Mesendoderm (in vitro differentiated cells): ENCODE data around the gene DIP2A.
A peak's percentile ranks its signal among the peaks of the same experiment; 100 is the strongest.
"Not testable (repeated sequence)": the region's sequence is repeated elsewhere in the genome, so short reads cannot be mapped to it uniquely, and the experiment has no call there.

Experiments
- DNase-seq: peaks from one replicate; pipeline ENCODE4 v3.0.0; 2013
- H2AK5ac ChIP-seq: 2 replicates; pipeline ENCODE4 v1.6.1; 2013; ENCODE audit warnings: low read length, inconsistent platforms
- H2BK120ac ChIP-seq: 2 replicates; pipeline ENCODE4 v1.6.1; 2013; ENCODE audit warnings: low read depth, mild to moderate bottlenecking, low read length, moderate library complexity, mixed read lengths
- H2BK15ac ChIP-seq: replicated peaks from 2 replicates; pipeline ENCODE4 v1.6.1; 2013; ENCODE audit warnings: low read depth, mild to moderate bottlenecking, moderate library complexity
- H2BK5ac ChIP-seq: 2 replicates; pipeline ENCODE4 v1.6.1; 2013; ENCODE audit warnings: low read length, inconsistent platforms
- H3K18ac ChIP-seq: 2 replicates; pipeline ENCODE4 v1.6.1; 2013; ENCODE audit warnings: mild to moderate bottlenecking, low read length, mixed read lengths
- H3K23ac ChIP-seq: one replicate; pipeline ENCODE4 v1.6.1; 2013; ENCODE audit warnings: low read length
- H3K27ac ChIP-seq: 2 replicates; pipeline ENCODE4 v1.5.1; 2013; ENCODE audit warnings: low read depth, mild to moderate bottlenecking, inconsistent platforms, low read length, moderate library complexity
- H3K27me3 ChIP-seq: 2 replicates; pipeline ENCODE4 v1.6.1; 2013; ENCODE audit warnings: low read length, control low read depth, mild to moderate bottlenecking, inconsistent platforms; ENCODE audit not compliant: insufficient read depth, poor library complexity
- H3K36me3 ChIP-seq: 2 replicates; pipeline ENCODE4 v1.6.1; 2013; ENCODE audit warnings: low read length, inconsistent platforms; ENCODE audit not compliant: control insufficient read depth, insufficient read depth
- H3K4ac ChIP-seq: one replicate; pipeline ENCODE4 v1.6.1; 2013; ENCODE audit warnings: low read depth, mild to moderate bottlenecking, low read length, moderate library complexity
- H3K4me1 ChIP-seq: 2 replicates; pipeline ENCODE4 v1.6.1; 2013; ENCODE audit warnings: low read depth, low read length, inconsistent platforms; ENCODE audit not compliant: control insufficient read depth
- H3K4me2 ChIP-seq: 2 replicates; pipeline ENCODE4 v1.6.1; 2013; ENCODE audit warnings: low read length
- H3K4me3 ChIP-seq: 2 replicates; pipeline ENCODE4 v1.5.1; 2013; ENCODE audit warnings: mild to moderate bottlenecking, low read length
- H3K56ac ChIP-seq: one replicate; pipeline ENCODE4 v1.6.1; 2013; ENCODE audit warnings: low read length
- H3K79me1 ChIP-seq: 2 replicates; pipeline ENCODE4 v1.6.1; 2013; ENCODE audit warnings: low read length, inconsistent platforms
- H3K79me2 ChIP-seq: 2 replicates; pipeline ENCODE4 v1.6.1; 2013; ENCODE audit warnings: mild to moderate bottlenecking, low read length; ENCODE audit not compliant: control insufficient read depth, insufficient read depth
- H3K9ac ChIP-seq: 2 replicates; pipeline ENCODE4 v1.6.1; 2013; ENCODE audit warnings: low read length, inconsistent platforms
- H4K5ac ChIP-seq: one replicate; pipeline ENCODE4 v1.6.1; 2013; ENCODE audit warnings: low read length
- H4K8ac ChIP-seq: one replicate; pipeline ENCODE4 v1.6.1; 2013; ENCODE audit warnings: low read depth, mild to moderate bottlenecking, control low read depth, low read length, moderate library complexity
- WGBS: extraction: QIAGEN DNeasy Blood & Tissue Kit; methylation state at CpG from one replicate; pipeline ENCODE4 v1.1.7; 2013; ENCODE audit warnings: low lambda C conversion rate, missing lambda C conversion rate; ENCODE audit not compliant: insufficient coverage; ENCODE audit errors: extremely low coverage; 5-methylcytosine and 5-hydroxymethylcytosine counted together

DIP2A gene

DNA sequence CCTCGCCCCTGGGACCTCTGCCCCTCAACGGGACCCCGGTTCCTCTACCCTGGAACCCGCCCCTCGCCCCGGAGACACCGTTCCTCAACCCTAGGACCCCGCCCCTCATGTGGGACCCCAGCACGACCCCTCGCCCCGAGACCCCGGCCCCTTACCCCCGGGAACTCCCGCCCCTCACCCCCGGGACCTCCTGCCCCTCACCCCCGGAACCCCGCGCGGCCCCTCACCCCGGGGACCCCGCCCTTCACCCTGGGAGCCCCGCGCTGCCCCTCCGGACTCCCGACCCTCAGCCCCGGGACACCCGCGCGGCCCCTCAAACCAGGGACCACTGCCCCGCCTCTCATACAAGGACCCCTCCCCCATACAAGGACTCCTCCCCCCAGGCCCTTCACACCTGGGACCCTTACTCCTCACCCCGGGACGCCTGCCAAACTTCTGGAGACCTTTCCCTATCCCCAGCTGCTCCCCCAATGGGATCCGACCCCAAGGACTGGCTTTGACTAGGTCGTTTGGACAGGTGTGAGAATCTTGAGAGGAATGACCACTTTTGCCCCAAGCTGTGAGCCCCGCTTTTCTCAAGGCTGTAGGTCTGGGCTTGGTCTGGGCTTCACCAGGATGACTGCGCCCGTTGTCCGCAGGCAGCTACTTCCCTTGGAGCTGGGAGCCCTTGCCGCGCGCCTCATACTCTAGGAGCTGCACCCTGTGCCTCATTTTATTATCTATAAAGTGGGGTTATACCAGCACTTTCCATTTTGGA, 843 bp downstream of the DIP2A start:
- no peak overlapping the region for H2AK5ac ChIP-seq
- peaks cover 14% of the 10 kb centered on the region for H3K79me1 ChIP-seq
- no peaks in the 10 kb centered on the region for H3K27me3 ChIP-seq
- no peak overlapping the region for H4K5ac ChIP-seq
- H3K9ac ChIP-seq: peak overlapping the region; percentile 94
- peak overlapping the region; percentile 76 for H3K4ac ChIP-seq
- H3K79me2 ChIP-seq: peaks cover 8% of the 10 kb centered on the region
- WGBS: no CpG with 5 or more reads among the region's 41 CpGs
- peak overlapping the region; percentile 8 for H3K4me2 ChIP-seq
- H3K36me3 ChIP-seq: no peaks in the 10 kb centered on the region
- DNase-seq: peak; percentile 50
- peak overlapping the region; percentile 15 for H3K18ac ChIP-seq
- H3K56ac ChIP-seq: peak overlapping the region; percentile 99
- no peak overlapping the region for H4K8ac ChIP-seq
- no peak overlapping the region for H2BK15ac ChIP-seq
- no peak overlapping the region for H3K23ac ChIP-seq
- peak overlapping the region; percentile 30 for H2BK120ac ChIP-seq
- H2BK5ac ChIP-seq: no peak overlapping the region
- peak overlapping the region; percentile 94 for H3K4me3 ChIP-seq
- H3K27ac ChIP-seq: no peak overlapping the region
- H3K4me1 ChIP-seq: peaks cover 2% of the 10 kb centered on the region

- H3K4ac ChIP-seq: no peak overlapping the region
- no peak overlapping the region for H3K27ac ChIP-seq
- no CpG with 5 or more reads among the region's 5 CpGs for WGBS
- H3K4me2 ChIP-seq: no peak overlapping the region
- no peaks in the 10 kb centered on the region for H3K27me3 ChIP-seq
- no peak overlapping the region for H4K5ac ChIP-seq
- no peak overlapping the region for H3K56ac ChIP-seq
- H3K4me1 ChIP-seq: peaks cover 2% of the 10 kb centered on the region
- DNase-seq: peak; percentile 15
- no peak overlapping the region for H2BK120ac ChIP-seq
- H2BK15ac ChIP-seq: no peak overlapping the region
- H3K79me2 ChIP-seq: peaks cover 10% of the 10 kb centered on the region
- H3K79me1 ChIP-seq: peaks cover 11% of the 10 kb centered on the region
- no peak overlapping the region for H2AK5ac ChIP-seq
- no peak overlapping the region for H3K23ac ChIP-seq
- H3K36me3 ChIP-seq: no peaks in the 10 kb centered on the region
- H4K8ac ChIP-seq: no peak overlapping the region
- H3K9ac ChIP-seq: no peak overlapping the region
- H3K18ac ChIP-seq: no peak overlapping the region
- no peak overlapping the region for H2BK5ac ChIP-seq
- no peak overlapping the region for H3K4me3 ChIP-seq
Measured at GRCh38 chr21:46461909-46462308, 3.2 kb downstream of the DIP2A start.

GRCh38 chr21:46465153-46465552, 6.5 kb downstream of the DIP2A start:
- not testable (repeated sequence) for H3K4me1 ChIP-seq, H2BK120ac ChIP-seq, H3K4ac ChIP-seq, H3K9ac ChIP-seq, H3K79me1 ChIP-seq, H2BK5ac ChIP-seq, H4K5ac ChIP-seq, H4K8ac ChIP-seq, H3K79me2 ChIP-seq, H2AK5ac ChIP-seq, H3K27me3 ChIP-seq, H3K18ac ChIP-seq, H3K4me2 ChIP-seq, H2BK15ac ChIP-seq, H3K4me3 ChIP-seq, H3K27ac ChIP-seq, H3K36me3 ChIP-seq, H3K23ac ChIP-seq, DNase-seq, H3K56ac ChIP-seq
- no CpG with 5 or more reads among the region's 6 CpGs for WGBS

DNA sequence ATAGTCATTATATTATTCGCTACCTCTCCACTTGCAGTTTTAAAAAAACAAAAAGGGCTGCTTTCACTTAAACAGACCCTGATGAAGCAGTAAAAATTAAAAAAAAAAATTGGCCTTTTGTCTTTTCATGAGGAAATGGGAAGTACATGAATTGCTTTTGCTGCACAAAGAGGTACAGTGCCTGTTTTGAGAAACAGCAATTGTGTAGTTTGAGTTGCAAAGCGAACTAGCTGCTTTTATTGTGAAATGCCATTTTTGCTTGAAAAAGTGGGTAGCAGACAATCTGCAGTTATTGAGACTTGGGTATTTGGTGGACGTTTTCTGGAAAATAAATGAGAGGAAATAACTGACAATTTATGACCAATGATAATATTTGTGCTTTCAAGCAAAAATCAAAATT, 7.0 kb downstream of the DIP2A start:
- no peak overlapping the region for H3K18ac ChIP-seq
- peaks cover 6% of the 10 kb centered on the region for H3K79me1 ChIP-seq
- H3K4ac ChIP-seq: no peak overlapping the region
- no peak overlapping the region for H2BK120ac ChIP-seq
- no peak for DNase-seq
- no peak overlapping the region for H4K5ac ChIP-seq
- no peak overlapping the region for H2BK15ac ChIP-seq
- no peaks in the 10 kb centered on the region for H3K4me1 ChIP-seq
- H3K36me3 ChIP-seq: no peaks in the 10 kb centered on the region
- no peak overlapping the region for H3K27ac ChIP-seq
- H3K56ac ChIP-seq: no peak overlapping the region
- H2BK5ac ChIP-seq: no peak overlapping the region
- no peak overlapping the region for H3K23ac ChIP-seq
- peaks cover 4% of the 10 kb centered on the region for H3K79me2 ChIP-seq
- WGBS: no CpG with 5 or more reads among the region's 3 CpGs
- no peak overlapping the region for H2AK5ac ChIP-seq
- no peak overlapping the region for H4K8ac ChIP-seq
- no peak overlapping the region for H3K9ac ChIP-seq
- no peak overlapping the region for H3K4me2 ChIP-seq
- no peaks in the 10 kb centered on the region for H3K27me3 ChIP-seq
- H3K4me3 ChIP-seq: no peak overlapping the region

DNA sequence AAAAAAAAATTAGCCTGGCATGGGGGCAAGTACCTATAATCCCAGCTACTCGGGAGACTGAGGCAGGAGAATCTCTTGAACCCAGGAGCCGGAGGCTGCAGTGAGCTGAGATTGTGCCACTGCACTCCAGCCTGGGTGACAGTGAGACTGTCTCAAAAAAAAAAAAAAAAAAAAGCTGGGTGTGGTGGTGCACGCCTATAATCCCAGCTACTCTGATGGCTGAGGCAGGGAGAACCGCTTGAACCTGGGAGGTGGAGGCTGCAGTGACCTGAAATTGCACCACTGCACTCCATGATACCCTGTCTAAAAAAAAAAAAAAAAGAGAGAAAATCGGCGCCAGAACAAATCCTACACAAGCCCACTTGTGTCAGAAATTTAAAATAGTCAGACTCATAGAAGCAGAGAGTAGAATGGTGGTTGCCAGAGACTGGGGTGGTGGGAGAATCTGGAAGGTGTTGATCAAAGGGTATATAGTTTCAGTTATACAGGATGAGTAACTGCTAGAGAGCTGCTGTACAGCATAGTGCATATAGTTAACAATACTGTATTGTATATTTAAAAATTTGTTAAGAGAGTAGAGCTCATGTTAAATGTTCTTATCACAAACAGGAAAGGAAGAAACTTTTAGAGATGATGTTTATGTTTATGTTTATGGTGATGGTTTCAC, 9.6 kb downstream of the DIP2A start:
- Histone ChIP-seq H3K36me3 (no peaks in the 10 kb centered on the region), H3K4me3 (no peak overlapping the region), H2BK15ac (no peak overlapping the region), H3K18ac (no peak overlapping the region), H3K4me2 (no peak overlapping the region), H3K4me1 (no peaks in the 10 kb centered on the region), H3K23ac (no peak overlapping the region), H3K27ac (no peak overlapping the region), H2BK120ac (no peak overlapping the region), H3K79me2 (peaks cover 4% of the 10 kb centered on the region), H3K27me3 (no peaks in the 10 kb centered on the region), H4K5ac (no peak overlapping the region), H2BK5ac (no peak overlapping the region), H3K4ac (no peak overlapping the region), H3K9ac (no peak overlapping the region), H3K79me1 (peaks cover 6% of the 10 kb centered on the region), H3K56ac (no peak overlapping the region), H2AK5ac (no peak overlapping the region), H4K8ac (no peak overlapping the region)
- no CpG with 5 or more reads among the region's 6 CpGs for WGBS
- no peak for DNase-seq
